Lower lobe of right lung (tissue), 2 donors: Measurements from ENCODE around the gene CCSAP. TPM values are rescaled to one million over a fixed set of nuclear protein-coding genes. Genes with fewer than 3 reads are reported as not detected.
A peak's percentile ranks its signal among the peaks of the same experiment; 100 is the strongest.

Source experiments
- ATAC-seq, 2 donors: fragments of 200-7000 bp; cut with Tn5 transposase; one replicate each; pipeline ENCODE4 v1.9.1; 2020 to 2022; ENCODE audit warnings: mild to moderate bottlenecking in 2 of 2, moderate library complexity in 2 of 2
- DNase-seq: peaks from one replicate; pipeline ENCODE4 v3.0.0-alpha.2; 2020
- H3K27ac ChIP-seq: fragments of 200-600 bp; one replicate; pipeline ENCODE4 v1.8.0; 2022
- H3K27me3 ChIP-seq: fragments of 200-600 bp; one replicate; pipeline ENCODE4 v1.8.0; 2022; ENCODE audit warnings: low read depth
- H3K36me3 ChIP-seq: fragments of 200-600 bp; one replicate; pipeline ENCODE4 v1.8.0; 2022; ENCODE audit warnings: mild to moderate bottlenecking
- H3K4me1 ChIP-seq: fragments of 200-600 bp; one replicate; pipeline ENCODE4 v1.8.0; 2022
- H3K4me3 ChIP-seq: fragments of 200-600 bp; one replicate; pipeline ENCODE4 v1.8.0; 2022; ENCODE audit warnings: mild to moderate bottlenecking
- H3K9me3 ChIP-seq: fragments of 200-600 bp; one replicate; pipeline ENCODE4 v1.8.0; 2022
- intact Hi-C: fragments of 100-400 bp; cut with DNase I; formaldehyde crosslinking; loops from one replicate; pipeline ENCODE4 v1.11.0; 2022
- total RNA-seq: library from RNA; stranded (reverse); fragmentation: NEBNext Ultra II Directional; extraction: Animal tissue kit (Norgen Biotek cat#: 25700); gene quantifications from one replicate; pipeline ENCODE4 v1.2.1, GENCODE V29; 2021
- TF ChIP-seq, protein P1 (sequence below): fragments of 200-600 bp; IDR thresholded peaks from one replicate; pipeline ENCODE4 v1.8.0; 2022; ENCODE audit warnings: antibody characterized with exemption, mild to moderate bottlenecking
- donor health status: DM: no; HTN: yes; CAD: no; lungs with severe emphysema.

The CCSAP gene
- total RNA-seq, 1 donor from 2014 or later, result 12.2 TPM

DNA sequence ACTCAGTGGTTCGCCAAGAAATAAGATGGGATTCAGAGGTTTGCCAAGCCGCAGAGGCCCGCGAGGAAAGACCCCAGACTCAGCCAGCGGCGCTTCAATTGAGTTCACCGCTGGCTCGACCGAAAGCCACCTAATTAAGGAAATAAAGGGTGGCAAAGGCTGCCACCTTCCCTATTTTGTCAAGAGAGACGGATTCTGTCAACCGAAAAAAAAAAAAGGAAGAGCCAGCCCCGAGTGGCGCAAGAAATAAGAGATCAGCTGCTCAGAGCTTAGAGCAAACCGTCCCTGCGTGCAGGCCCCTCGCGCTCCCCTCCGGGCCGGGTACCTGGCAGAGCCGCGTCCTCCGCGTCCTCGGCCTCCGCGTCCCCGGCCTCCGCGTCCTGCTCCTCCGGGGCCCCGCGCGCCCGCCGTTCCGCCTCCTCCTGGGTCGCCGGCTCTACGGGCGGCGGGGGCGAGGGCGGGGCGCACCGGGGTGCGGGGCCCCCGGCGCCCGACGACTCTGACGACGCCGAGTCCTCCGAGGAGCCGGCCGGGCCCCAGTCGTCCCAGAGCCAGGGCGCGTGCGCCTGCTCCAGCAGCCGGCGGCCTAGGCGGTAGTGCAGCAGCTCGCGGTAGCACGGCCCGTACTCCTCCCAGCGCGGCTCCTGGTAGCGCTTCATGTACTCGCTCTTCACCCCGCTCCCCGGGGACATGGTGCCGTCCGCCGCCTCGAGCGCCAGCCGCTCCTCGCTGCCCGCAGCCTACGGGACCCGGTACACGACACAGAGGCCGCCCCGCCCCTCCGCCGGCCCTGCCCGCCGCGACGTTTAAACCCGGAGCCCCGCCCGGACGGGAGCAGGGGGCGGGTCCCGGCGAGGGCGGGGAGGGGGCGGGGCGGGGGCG is 832 bp downstream of the CCSAP start:
- Histone ChIP-seq H3K9me3 (no peaks in the 10 kb centered on the region), H3K36me3 (no peaks in the 10 kb centered on the region), H3K4me1 (peaks cover 25% of the 10 kb centered on the region), H3K27ac (peak overlapping the region; percentile 92), H3K4me3 (peak overlapping the region; percentile 98), H3K27me3 (no peaks in the 10 kb centered on the region)
- ATAC-seq, result peak; percentile 96 to 98
- intact Hi-C loops, result no loop called here
- TF ChIP-seq, protein P1, sequence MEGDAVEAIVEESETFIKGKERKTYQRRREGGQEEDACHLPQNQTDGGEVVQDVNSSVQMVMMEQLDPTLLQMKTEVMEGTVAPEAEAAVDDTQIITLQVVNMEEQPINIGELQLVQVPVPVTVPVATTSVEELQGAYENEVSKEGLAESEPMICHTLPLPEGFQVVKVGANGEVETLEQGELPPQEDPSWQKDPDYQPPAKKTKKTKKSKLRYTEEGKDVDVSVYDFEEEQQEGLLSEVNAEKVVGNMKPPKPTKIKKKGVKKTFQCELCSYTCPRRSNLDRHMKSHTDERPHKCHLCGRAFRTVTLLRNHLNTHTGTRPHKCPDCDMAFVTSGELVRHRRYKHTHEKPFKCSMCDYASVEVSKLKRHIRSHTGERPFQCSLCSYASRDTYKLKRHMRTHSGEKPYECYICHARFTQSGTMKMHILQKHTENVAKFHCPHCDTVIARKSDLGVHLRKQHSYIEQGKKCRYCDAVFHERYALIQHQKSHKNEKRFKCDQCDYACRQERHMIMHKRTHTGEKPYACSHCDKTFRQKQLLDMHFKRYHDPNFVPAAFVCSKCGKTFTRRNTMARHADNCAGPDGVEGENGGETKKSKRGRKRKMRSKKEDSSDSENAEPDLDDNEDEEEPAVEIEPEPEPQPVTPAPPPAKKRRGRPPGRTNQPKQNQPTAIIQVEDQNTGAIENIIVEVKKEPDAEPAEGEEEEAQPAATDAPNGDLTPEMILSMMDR, result no peak
- peak; percentile 92 for DNase-seq

DNA sequence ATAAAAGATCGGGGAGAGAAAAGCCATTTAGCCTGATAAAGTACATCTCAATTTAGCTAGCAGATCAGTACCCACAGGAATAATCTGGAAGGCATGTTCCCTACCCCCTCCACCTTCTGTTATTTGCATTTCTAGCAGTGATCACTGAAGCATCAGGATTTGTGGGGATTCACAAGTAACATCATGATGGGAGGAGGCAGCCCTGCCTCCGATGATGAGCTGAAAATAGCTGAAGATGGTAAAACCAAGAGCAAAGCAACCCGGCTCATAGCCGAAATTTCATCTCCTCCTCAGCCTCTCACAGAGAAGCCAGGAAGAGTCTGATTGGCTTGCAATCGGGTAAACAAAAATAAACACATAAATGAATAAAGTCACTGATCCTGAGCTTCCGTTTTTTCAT is 2.4 kb downstream of the CCSAP start:
- Histone ChIP-seq H3K36me3 (no peaks in the 10 kb centered on the region), H3K4me1 (peaks cover 25% of the 10 kb centered on the region), H3K27me3 (no peaks in the 10 kb centered on the region), H3K9me3 (no peaks in the 10 kb centered on the region), H3K4me3 (no peak overlapping the region), H3K27ac (no peak overlapping the region)
- DNase-seq (no peak), ATAC-seq (no peak)
- TF ChIP-seq, protein P1, result no peak
- intact Hi-C loops, result no loop called here

DNA sequence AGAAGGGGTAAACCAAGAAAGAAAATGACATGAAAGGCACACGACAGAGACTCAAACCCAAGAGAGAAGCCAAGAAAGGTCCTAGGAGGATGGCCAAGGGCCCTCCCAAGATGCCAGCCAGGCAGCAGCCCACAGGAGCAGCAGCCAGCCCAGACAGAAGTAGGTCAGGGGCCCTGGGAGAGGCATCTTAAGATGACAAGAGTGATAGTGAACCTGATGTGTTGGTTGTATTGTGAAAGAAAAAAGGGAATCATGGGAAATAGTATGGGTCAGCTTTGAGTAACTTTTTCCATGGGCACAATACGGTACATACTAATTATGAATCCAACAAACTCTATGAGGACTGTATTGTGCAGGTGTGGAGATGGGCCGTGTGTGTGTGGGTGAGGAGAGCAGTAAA is 3.3 kb downstream of the CCSAP start:
- Histone ChIP-seq H3K36me3 (no peaks in the 10 kb centered on the region), H3K4me3 (no peak overlapping the region), H3K4me1 (peaks cover 25% of the 10 kb centered on the region), H3K27ac (no peak overlapping the region), H3K27me3 (no peaks in the 10 kb centered on the region), H3K9me3 (no peaks in the 10 kb centered on the region)
- TF ChIP-seq, protein P1, result no peak
- intact Hi-C loops, result no loop called here
- DNase-seq (no peak), ATAC-seq (no peak)

DNA sequence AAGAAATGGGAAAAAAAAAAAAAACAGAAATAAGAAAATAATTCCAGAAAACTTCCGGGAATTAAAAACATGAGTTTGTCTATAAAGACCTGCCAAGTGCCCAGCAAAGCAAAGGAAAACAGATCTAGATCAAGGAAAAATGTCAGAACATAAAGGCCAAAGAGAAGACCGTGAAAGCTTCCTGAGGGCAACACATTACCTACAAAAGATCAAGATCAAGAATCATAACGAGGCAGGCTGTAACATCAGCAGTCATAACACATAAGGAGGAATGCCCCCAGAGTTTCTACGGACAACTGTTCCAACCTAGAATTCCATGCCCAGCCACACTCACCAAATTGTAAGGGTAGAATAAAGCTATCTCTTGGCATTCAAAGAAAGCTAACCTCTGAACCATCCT is 3.8 kb downstream of the CCSAP start:
- TF ChIP-seq, protein P1, result no peak
- intact Hi-C loops, result no loop called here
- Histone ChIP-seq H3K9me3 (no peaks in the 10 kb centered on the region), H3K27ac (no peak overlapping the region), H3K36me3 (no peaks in the 10 kb centered on the region), H3K4me3 (no peak overlapping the region), H3K4me1 (peaks cover 25% of the 10 kb centered on the region), H3K27me3 (no peaks in the 10 kb centered on the region)
- ATAC-seq (no peak), DNase-seq (no peak)

DNA sequence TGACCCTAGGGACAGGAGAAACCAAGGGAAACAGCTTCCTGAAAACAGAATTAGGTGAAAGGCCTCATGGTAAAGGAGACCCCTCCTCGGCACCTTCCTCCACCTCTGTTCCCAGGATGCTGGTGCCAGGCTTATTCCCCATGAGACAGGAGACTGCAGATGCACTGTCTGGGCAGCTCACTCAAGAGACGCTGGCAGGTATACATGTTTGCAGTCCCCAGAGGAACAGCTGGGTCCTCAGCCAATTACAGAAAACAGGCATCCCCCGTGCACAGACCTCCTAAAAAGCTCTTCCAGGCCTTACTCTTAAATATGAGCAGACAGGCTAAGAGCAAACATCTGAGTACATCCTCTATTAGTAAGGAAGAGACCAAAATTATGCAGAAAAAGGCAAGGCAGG is 6.5 kb downstream of the CCSAP start:
- ATAC-seq (no peak), DNase-seq (no peak)
- Histone ChIP-seq H3K9me3 (no peaks in the 10 kb centered on the region), H3K4me3 (no peak overlapping the region), H3K4me1 (peaks cover 21% of the 10 kb centered on the region), H3K27ac (no peak overlapping the region), H3K36me3 (no peaks in the 10 kb centered on the region), H3K27me3 (no peaks in the 10 kb centered on the region)
- intact Hi-C loops, result no loop called here
- TF ChIP-seq, protein P1, result no peak
